Superior temporal gyrus (tissue), 1 donor: ENCODE results near the gene NFKBIE.

Experiments
- DNase-seq: peaks from one replicate; pipeline ENCODE4 v3.0.0-alpha.2; 2016; ENCODE audit errors: extremely low spot score

The NFKBIE gene

DNA sequence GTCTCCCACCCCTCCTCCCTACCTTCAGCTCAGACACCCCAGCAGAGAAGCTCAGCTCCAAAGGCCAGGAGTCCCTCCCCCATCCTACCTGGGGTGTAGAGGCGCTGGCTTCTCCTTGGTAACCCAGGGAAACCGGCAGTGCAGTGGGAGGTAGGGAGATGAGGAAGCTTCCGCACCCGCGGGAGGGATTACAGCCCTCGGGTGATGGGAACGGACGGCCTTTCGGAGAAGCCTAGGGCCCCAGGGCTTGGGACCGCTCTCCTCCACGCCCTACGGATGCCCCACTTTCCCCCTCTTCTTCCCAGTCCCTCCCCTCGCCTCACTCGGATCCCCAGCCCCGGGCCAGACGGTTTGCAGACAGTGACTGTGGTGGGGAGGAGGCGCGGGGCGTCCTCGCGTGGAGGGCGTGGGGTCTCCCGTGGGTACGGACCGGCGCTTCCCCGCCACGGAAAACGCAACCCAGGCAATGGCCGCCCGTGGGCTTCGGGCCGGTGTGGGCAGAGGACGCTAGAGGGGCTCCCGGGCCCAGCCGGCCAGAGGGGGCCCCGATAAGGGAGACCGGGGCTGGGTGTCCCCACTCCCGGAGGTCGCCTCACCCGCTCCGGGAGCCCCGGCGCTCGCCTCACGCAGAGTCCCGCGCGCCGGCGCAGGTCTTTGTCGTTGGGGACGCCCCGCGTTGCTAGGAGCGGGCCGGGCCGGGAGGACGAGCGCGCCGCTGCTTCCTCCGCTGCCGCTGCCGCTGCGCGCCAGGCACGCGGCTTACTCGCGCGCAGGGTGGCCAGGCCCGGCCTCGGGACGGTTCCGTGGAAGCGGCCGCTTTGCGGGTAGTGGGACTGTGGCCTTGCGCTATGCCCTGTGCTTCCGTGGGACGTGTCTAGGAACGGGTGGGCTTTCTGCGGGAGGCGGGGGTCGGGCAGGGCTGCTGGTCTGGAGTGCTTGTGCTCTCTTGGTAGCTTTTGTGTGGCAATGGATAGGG lies 32.0 kb upstream of the NFKBIE start:
- no peak for DNase-seq

DNA sequence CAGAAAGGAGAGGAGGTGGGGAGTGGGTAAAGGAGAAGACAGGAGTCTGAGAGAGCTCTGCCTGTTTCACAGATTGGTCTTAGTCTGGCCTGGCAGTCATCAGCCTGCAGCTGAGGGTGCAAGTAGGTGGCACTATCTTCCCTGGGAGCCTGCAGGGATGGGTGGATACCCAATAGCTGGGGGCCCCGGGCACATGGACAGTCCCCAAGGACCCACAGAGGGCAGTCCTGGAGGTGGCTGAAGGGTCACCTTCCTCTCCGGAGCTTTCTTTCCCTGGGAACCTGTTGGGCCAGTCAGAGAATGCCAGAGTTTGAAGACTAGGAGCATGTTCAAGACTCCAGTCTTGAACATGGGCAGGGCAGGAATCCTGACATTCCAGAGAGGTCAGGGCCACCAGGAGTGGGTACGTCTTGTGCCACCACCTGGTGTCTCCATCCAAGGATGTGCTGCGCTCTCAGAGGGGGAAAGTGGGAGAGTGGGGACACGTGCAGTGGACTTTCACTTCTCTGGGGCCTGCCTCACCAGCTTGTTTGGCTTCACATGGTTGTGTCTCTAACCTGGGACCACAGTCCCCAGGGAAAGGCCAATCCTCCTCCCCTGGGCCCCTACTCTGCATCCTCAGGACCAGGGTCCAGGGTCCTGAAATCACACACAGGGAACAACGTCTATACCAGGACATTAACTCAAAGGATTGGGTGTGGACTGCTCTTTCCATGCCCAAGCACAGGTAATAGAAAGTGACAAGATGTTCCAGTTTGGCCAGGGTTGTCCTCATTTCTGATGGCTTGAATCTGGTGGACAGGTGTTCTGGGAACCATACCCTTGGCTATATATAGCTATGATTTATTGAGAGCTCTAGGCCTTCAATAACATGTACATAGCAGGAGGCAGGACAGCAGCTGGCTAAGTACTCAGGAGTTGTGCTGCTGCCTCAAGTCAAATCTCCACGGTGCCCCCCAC lies 29.8 kb upstream of the NFKBIE start:
- DNase-seq: no peak

DNA sequence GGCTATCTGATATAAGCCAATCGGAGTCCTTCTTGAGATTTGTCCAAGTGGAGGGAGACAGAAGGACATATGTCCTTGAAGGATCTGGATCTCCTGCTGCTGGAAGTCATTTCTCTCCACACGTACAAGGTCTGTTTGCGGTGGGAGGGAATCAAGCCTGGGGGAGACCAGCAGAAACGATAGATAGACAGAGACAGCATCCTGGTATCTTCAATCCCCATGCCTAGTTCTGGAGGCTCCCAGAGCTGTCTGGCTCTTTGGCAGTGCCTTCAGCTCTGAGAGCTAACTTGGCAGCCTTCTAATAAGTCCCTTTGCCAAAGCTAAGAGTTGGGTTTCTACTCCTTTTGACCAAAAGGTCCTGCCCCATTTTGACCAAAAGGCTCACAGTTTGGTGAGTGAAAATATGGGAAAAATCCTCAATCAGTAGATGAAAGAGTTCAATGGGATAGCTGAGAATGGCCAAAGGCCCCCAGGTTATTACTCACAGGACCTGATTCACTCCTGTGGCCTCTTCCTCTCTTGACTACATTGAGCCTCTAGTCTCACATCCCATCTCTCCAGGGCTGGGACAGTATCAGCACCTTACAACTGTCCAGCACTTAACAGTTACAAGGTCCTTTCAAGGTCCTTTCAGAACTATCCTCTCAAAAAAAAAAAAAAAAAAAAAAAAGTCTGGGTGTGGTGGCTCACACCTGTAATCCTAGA lies 27.5 kb upstream of the NFKBIE start:
- no peak for DNase-seq

GRCh38 chr6:44291841-44292240 lies 26.5 kb upstream of the NFKBIE start:
- no peak for DNase-seq

GRCh38 chr6:44289726-44290260 lies 24.4 kb upstream of the NFKBIE start:
- peak; percentile 69 for DNase-seq

- DNase-seq: no peak
Measured at GRCh38 chr6:44286747-44287146, 21.4 kb upstream of the NFKBIE start.

DNA sequence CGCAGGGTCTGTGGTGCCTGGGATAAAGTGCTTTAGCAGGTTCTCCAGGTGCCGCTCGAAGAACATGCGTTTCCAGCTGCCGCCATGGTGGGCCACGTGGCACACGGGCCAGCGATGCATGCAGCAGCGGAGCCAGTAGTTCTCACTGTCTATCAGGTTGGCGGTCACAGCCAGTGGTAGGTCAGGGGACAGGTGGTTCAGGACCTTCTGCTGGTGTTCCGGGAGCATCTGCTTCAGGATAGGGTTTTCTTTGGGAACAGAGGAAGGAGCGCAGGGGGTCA lies 20.9 kb upstream of the NFKBIE start:
- no peak for DNase-seq

DNA sequence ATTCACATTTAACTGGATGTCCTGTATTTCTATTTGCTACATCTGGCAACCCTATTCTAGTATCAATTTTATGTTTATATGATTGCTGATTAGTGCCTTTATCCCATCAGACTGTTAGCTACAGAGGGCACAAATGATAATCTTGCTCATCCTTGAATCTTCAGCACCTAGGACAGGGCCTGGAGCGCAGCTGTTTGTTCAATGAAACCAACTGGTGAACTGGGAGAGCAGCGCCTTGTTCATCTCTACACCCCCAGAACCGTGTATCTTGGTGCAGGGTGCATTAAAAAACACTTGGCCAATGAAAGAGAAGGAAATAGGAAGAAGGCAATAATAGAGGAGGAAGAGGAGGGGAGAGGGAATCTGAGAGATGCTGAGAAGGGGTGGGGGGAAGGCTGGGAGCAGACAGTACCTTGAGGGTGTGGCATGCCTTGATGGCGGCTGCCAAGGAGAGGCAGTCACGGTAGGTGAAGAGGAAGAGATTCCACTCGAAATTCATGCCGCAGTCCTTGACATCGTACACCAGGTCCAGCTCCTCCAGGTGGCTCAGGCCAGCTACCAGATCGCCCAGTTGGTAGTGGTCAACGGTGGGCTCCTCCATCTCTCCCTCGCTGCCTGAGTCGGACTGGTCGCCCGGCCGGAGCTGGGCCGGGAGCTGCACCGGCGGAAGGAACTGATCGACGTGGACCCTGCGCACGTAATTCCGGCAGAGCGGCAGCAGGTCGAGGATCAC lies 20.4 kb upstream of the NFKBIE start:
- no peak for DNase-seq

- no peak for DNase-seq
Measured at GRCh38 chr6:44284867-44285266, 19.5 kb upstream of the NFKBIE start.

DNA sequence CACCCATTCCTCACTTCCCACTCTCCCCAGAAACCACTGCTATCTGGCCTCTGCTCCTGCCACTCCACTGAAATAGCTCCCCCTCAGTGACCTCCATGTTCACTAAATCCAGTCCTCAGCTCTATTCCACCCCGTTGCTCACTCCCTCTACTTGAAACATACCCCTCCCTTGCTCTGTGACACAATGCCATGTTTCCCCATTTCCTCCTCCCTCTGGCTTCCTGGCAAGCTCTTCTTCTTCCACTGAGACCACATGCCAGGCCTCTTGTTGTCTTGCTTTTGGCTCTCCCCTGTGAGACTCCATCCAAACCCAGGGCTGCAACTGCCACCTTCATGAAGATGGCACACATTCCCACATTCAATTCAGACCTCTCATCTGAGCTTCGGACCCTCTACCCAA lies 18.8 kb upstream of the NFKBIE start:
- DNase-seq: peak; percentile 42

- peak; percentile 39 for DNase-seq
Measured at GRCh38 chr6:44278774-44279697, 13.7 kb upstream of the NFKBIE start.

DNA sequence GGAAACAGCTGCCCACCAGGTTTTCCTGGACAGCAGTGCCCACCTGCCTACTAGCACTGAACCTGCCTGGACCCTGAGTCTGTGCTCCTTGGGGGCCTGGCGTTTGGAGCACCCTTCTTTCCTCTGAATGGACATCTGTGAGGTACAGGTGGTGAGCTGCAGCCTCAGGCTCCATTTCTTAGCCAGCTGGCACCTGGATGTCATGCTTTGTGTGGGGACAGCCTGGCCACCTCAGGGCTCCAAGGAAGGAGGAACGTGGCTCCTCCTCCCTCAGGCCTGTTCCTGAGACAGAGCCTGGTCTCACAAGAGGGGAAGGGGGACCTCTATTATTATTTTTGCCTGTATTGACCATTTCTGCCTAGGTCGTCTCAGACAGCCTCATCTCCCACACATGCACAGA lies 13.0 kb upstream of the NFKBIE start:
- DNase-seq: no peak

DNA sequence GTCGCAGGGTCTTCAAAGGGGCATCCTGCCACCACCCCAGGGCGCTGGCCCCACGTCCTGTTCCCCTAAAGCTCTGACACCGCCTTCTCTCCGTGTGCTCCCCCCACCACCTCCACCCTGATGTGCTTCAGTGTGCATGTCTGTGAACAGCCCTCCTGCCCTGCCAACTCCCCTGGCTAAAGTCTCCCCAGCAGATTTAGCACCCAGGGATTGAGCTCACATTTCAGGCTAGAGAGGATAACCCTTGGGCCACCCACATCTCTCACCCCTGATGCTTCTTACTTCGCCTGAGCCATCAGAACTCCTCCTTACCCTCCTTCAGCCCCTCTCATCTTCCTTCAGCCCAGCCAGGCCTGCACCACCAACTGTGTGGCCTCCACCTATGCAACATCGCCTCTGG lies 12.4 kb upstream of the NFKBIE start:
- no peak for DNase-seq

DNA sequence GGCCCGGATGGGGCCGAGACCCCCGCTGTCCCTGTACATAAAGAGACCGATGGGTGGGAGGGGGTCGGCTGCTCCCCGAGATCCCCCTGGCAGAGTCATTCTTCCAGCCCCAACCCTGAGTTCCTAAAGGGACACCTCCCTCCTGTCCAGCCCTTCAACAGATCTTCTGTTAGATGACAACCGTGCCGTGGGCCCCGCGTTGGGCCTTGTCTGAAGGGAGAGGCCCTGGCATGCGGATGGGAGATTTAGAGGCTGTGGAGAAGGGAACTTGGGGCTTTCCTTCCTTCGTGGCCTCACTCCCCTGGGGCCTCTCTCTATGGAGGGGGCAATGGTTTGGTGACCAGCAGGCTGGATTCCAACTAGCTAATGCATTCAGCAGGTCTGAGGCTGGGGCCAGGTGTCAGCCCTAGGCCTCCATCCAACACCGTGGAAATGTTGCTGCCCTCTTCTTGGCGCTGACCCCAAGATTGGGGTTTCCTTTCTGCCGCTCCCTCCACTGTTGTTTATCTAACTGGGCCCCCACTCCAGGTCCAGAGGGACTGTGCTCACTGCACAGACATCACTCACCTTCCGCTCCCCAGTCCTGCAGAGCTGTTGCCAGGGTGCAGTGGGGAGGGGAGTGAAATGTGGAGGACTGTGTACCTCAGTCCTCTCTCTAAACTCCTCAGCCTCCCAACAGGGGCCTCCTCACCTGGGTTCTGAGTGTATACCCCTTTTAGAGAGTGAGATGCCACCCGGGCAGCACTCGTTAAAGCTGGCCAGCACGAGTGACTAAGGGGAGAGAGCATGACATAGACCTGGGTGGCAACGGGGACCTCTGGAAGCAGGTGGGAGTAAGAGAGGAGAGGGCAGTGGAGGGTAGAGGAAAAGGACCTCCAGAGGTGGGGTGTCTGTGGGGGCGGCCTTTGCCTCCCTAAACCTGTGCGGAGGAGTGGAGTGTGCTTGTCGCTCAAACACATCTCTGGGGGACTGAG lies 11.6 kb upstream of the NFKBIE start:
- DNase-seq: no peak

DNA sequence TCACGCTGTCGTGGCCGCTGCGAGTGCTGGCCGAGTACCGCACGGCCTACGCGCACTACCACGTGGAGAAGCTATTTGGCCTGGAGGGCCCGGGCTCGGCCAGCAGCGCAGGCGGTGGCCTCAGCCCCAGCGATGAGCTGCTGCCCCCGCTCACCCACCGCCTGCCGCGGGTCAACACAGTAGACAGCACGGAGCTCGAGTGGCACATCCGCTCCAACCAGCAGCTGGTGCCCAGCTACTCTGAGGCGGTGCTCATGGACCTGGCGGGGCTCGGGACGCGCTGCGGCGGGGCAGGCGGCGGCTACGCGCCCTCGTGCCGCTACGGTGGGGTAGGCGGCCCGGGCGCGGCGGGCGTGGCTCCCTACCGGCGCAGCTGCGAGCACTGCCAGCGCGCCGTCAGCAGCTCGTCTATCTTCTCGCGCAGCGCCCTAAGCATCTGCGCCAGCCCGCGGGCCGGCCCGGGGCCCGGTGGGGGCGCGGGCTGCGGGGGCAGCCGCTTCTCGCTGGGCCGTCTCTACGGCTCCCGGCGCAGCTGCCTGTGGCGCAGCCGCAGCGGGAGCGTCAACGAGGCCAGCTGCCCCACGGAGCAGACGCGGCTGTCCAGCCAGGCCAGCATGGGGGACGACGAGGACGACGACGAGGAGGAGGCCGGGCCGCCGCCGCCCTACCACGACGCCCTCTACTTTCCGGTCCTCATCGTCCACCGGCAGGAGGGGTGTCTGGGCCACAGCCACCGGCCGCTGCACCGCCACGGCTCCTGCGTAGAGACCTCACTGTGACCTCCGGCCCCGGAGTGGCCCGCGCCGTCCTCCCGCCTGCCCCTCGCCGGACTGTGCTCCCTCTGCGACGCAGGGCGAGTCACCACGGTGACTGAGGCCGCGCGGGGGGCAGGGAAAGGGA lies 10.6 kb upstream of the NFKBIE start:
- no peak for DNase-seq

DNA sequence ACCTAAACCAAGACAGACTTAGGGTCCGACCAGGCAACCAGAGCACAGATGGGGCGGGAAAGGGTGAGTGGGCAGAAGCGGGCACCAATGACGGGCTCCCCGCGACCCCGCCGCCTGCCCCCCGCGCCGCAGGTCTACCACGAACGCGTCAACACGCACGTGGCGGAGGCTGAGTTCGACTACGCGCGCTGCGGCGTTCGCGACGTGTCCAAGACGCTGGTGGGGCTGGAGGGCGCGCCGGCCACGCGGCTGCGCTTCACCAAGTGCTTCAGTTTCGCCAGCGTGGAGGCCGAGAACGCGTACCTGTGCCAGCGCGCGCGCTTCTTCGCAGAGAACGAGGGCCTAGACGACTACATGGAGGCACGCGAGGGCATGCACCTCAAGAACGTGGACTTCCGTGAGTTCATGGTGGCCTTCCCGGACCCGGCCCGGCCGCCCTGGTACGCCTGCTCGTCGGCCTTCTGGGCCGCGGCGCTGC lies 10.0 kb upstream of the NFKBIE start:
- DNase-seq: no peak

DNA sequence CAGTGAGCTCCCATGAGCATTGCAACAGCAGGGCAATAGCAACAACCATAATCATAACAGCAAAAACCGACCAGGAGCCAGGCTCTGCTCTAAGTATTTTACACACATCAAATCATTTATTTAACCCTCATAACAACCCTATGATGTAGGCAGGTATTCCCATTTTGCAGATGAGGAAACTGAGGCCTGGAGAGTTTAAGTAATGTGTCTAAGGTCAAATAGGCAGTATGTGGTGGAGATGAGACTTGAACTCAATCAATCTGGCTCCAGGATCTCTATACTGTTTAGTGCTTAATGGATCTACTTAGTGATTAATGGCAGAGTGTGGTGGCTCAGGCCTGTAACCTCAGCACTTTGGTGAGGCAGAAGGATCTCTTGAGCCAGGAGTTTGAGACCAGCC lies 8.3 kb upstream of the NFKBIE start:
- DNase-seq: no peak
